Superior temporal gyrus (tissue), 1 donor: Measurements from ENCODE around the gene BMAL1.

Source experiments
- DNase-seq: peaks from one replicate; pipeline ENCODE4 v3.0.0-alpha.2; 2016; ENCODE audit errors: extremely low spot score

BMAL1 gene

GRCh38 chr11:13343067-13343466 lies 65.5 kb downstream of the BMAL1 start:
- no peak for DNase-seq

GRCh38 chr11:13343931-13344717 lies 66.5 kb downstream of the BMAL1 start:
- peak; percentile 89 for DNase-seq

DNA sequence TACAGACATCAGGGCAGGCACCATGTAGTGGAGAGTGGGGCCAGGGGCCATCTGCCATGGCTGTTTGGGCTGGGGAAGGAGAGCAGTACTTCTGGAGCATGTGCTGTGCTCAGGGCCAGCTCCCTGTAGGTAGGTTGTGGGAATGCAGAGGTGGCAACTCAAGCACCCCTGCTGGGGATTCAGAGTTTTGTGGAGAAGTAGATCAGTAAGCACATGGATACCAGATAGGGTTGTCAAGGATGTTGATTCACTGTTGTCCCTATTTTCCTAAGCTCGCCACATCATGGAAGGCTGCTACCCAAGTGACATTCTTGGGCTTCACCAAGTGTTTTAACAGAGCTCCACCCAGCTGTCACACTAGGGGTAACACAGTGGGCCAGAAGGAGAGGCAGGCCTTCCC lies 67.2 kb downstream of the BMAL1 start:
- DNase-seq, result no peak

- DNase-seq, result no peak
Observed at GRCh38 chr11:13346470-13346869, 68.9 kb downstream of the BMAL1 start.

- DNase-seq, result no peak
Observed at GRCh38 chr11:13347901-13348300, 70.3 kb downstream of the BMAL1 start.

DNA sequence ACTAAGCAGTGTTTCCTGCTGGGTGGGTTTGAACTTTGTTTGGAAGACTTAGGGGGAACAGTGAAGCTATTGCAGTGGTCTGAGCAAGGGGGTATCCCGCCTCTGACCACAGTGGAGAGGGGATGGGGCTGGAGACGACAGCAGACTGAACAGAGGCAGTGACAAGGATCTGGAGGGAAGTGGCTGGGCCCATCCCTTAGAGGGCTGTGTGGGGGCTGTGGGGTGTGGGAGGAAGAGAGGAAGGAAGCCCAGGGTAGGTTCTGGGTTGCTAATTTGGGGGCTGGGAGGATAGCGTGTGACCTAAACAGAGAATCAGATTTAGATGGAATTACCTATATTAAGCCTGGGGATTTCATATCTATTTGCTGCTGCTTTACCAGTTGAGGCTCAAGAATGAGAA lies 70.7 kb downstream of the BMAL1 start:
- no peak for DNase-seq

DNA sequence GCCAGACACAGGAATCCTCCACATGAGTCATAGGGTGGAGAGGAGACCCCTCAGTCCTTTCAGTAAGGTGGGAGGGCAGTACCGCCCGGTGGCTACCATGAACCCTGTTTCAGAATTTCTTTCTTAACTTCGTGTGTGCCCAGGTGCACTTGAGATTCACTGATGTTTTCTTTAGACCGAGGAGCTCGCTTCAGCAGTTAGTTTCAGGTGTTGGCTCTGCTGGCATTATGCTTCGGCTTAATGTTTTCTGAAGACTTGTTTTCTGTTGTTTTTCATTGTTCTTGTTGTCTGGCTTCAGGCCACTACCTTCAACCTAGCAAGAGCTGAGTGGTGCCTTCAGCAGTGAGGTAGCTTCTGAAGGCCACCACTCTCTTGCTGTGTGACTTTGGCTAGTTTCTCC lies 71.5 kb downstream of the BMAL1 start:
- no peak for DNase-seq

DNA sequence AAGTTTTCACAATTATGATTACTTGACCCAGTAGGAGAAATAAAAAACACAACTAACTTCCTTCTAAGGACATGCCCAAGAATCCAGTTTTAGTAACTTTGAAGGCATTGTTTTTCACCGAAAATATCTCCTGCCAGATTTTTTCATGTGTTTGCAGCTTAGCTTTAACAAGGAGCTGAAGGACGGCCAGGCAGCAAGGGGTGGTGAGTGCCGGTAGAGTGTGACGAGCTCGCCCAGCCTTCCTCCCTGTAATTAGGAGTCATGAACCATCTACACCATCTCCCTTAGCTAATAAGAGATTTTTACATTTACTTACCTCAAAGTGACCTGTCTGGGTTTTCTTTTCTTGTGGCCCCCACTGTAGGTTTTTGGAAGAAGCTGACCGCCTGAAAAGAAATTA lies 72.0 kb downstream of the BMAL1 start:
- DNase-seq, result no peak

DNA sequence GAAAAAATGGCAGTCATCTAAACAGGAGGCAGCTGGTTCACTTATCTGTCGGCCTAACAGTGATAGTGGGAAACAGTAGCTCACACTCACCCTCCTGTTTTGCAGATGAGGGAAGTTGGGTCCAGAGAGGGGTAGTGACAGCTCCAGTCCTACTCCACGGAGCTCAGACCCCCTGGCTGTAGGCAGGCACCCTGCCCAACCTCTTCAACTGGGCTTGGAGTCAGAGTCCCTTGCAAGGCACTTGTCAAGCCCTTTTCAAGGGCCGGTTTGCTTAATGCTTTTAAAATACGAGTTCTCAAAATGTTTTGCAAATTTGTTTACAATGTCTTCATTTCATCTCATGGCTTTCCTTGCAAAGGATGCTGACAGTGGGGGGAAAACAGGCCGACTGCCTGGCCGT lies 75.1 kb downstream of the BMAL1 start:
- no peak for DNase-seq

GRCh38 chr11:13354335-13354734 lies 76.7 kb downstream of the BMAL1 start:
- DNase-seq, result no peak

DNA sequence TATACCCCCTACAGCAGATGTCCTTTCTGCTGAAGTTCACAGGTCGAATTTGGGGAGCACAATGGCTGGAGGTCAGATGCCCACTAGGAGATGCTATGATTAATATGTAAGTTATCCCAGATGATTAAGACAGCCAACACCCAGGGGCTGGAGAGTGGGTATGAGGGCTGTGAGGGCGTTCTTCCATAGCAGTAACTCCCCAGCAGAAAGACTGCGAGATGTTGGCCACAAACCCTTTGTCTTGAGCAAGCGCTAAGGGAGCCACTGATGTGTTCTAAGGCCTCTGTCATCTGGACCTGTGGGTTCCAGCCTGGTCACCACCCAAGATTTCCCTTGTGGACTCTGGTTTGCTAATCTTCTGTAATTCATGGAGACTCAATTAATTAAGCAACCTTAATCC lies 77.6 kb downstream of the BMAL1 start:
- DNase-seq, result no peak

DNA sequence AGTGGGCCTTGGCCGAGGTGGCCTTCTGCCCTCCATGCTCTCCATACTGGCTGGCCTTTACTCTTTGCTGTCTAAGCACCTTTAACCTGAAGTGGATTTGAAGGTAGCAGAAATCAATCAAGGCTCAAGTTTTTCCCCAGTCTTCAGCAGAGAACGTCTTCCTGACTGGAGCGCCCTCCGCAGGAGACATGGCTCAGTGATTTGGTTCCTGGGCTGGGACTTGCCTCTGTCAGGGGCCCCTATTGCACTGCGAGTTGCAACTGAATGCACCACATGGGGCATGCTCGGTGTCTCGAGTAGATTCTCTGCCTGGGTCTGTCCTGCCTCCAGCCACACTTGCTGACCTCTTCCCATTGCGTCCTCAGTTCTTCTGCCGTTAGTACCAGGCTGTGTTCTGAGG lies 79.6 kb downstream of the BMAL1 start:
- DNase-seq, result no peak

GRCh38 chr11:13358596-13359270 lies 81.1 kb downstream of the BMAL1 start:
- peak; percentile 67 for DNase-seq

DNA sequence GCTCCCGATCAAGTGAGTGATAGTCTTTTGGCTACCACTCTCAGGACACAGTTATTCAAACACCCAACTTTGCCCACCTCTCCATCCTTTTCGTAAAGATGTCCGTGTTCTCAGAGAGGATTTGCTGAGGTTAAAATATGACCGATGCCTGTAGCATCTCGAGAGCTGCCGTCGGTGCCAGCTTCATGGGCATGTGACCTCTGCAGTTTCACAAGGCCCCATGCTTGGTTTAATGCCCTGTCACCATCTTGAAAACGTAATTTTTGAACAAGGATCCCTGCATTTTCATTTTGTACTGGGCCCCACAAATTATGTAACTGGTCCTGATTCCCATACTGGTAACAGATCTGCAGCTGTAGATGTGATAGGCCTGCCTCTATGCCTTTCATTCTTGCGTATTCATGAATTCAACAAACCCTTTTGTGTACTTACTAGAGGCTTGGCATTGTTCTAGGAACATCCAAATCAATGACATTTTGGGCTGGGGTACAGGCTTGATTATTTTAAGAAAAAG lies 85.1 kb downstream of the BMAL1 start:
- peak; percentile 56 for DNase-seq

GRCh38 chr11:13364388-13364787 lies 86.8 kb downstream of the BMAL1 start:
- DNase-seq, result no peak

- no peak for DNase-seq
Observed at GRCh38 chr11:13366266-13367026, 88.9 kb downstream of the BMAL1 start.

- DNase-seq, result peak; percentile 22
Observed at GRCh38 chr11:13367115-13367514, 89.5 kb downstream of the BMAL1 start.

- DNase-seq, result peak; percentile 24
Observed at GRCh38 chr11:13368041-13368446, 90.5 kb downstream of the BMAL1 start.

GRCh38 chr11:13373216-13373615 lies 95.6 kb downstream of the BMAL1 start:
- no peak for DNase-seq

DNA sequence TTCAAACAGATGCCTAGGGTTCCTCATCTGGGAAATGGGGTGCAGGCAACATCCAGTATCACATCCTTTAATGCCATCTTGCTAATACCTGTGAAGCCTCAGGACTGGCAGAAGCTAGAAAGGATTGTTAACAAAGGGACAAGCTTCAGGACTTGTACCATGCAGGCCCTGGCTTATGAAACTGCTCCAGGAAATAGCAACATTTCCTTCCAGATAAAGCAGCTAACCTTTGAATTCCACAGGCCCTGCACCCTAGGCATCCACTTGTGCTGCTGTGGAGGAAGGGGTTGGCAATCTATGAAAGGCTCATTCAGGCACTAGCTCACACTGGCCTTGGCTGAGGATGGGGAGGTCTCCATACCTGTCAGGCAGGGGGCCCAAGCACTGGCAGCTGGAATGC lies 98.2 kb downstream of the BMAL1 start:
- DNase-seq, result no peak

- no peak for DNase-seq
Observed at GRCh38 chr11:13376402-13376801, 98.8 kb downstream of the BMAL1 start.

- no peak for DNase-seq
Observed at GRCh38 chr11:13376838-13377237, 99.2 kb downstream of the BMAL1 start.
